CD4-positive, alpha-beta T cell treated with Interleukin-15 for 1 hour (primary cell): ENCODE data around the gene PGBD4.
"Not testable (repeated sequence)": the region's sequence is repeated elsewhere in the genome, so short reads cannot be mapped to it uniquely, and the experiment has no call there.

ENCODE experiments used
- DNase-seq: peaks from one replicate; pipeline ENCODE4 v3.0.0-alpha.2; 2020

PGBD4 gene

GRCh38 chr15:34114739-34115138 is 12.9 kb downstream of the PGBD4 start:
- DNase-seq, result no peak

GRCh38 chr15:34116620-34117019 is 14.7 kb downstream of the PGBD4 start:
- DNase-seq, result no peak

- DNase-seq, result no peak
Observed at GRCh38 chr15:34119291-34119690, 17.4 kb downstream of the PGBD4 start.

GRCh38 chr15:34120420-34120819 is 18.5 kb downstream of the PGBD4 start:
- not testable (repeated sequence) for DNase-seq

GRCh38 chr15:34121786-34122185 is 19.9 kb downstream of the PGBD4 start:
- not testable (repeated sequence) for DNase-seq

GRCh38 chr15:34122771-34123183 is 20.9 kb downstream of the PGBD4 start:
- no peak for DNase-seq

- DNase-seq, result no peak
Observed at GRCh38 chr15:34124651-34125050, 22.8 kb downstream of the PGBD4 start.

- DNase-seq, result no peak
Observed at GRCh38 chr15:34125945-34126344, 24.1 kb downstream of the PGBD4 start.

GRCh38 chr15:34126522-34126921 is 24.6 kb downstream of the PGBD4 start:
- no peak for DNase-seq

GRCh38 chr15:34128898-34129297 is 27.0 kb downstream of the PGBD4 start:
- no peak for DNase-seq

- DNase-seq, result no peak
Observed at GRCh38 chr15:34132881-34133280, 31.0 kb downstream of the PGBD4 start.

- DNase-seq, result no peak
Observed at GRCh38 chr15:34133511-34133910, 31.6 kb downstream of the PGBD4 start.

- DNase-seq, result no peak
Observed at GRCh38 chr15:34147371-34148140, 45.7 kb downstream of the PGBD4 start.

- DNase-seq, result no peak
Observed at GRCh38 chr15:34154725-34155204, 52.9 kb downstream of the PGBD4 start.

- DNase-seq, result no peak
Observed at GRCh38 chr15:34155859-34156258, 54.0 kb downstream of the PGBD4 start.
